ENCODE results near the gene EIF6. TPM values are rescaled to one million over a fixed set of nuclear protein-coding genes. Genes with fewer than 3 reads are reported as not detected.

Gene EIF6
- total RNA-seq, 1 donor from 2014 or later = 109 TPM

GRCh38 chr20:35320396-35321126 lies 36.0 kb upstream of the EIF6 start:
- Mint-ChIP-seq H3K27me3 (no peaks in the 10 kb centered on the region), H3K4me1 (ENCODE audit: low read depth) (peaks cover 17% of the 10 kb centered on the region), H3K9me3 (ENCODE audit: low read depth) (no peaks in the 10 kb centered on the region), H3K4me3 (ENCODE audit: low read depth) (no peak overlapping the region), H3K27ac (peak overlapping the region; percentile 64), H3K36me3 (ENCODE audit: insufficient read depth) (peaks cover 4% of the 10 kb centered on the region)
- DNase-seq (ENCODE audit: low spot score, unreplicated experiment) = no peak
- TF ChIP-seq CTCF (IDR thresholded peaks at IDR 0.05; ENCODE audit: unreplicated experiment) = no peak

- Mint-ChIP-seq H3K36me3 (ENCODE audit: insufficient read depth) (no peaks in the 10 kb centered on the region), H3K4me1 (ENCODE audit: low read depth) (peaks cover 17% of the 10 kb centered on the region), H3K4me3 (ENCODE audit: low read depth) (no peak overlapping the region), H3K27ac (peak overlapping the region; percentile 9), H3K9me3 (ENCODE audit: low read depth) (no peaks in the 10 kb centered on the region), H3K27me3 (no peaks in the 10 kb centered on the region)
- DNase-seq (ENCODE audit: low spot score, unreplicated experiment) = no peak
- no peak for TF ChIP-seq CTCF (IDR thresholded peaks at IDR 0.05; ENCODE audit: unreplicated experiment)
These were observed 35.3 kb upstream of the EIF6 start for GRCh38 chr20:35319871-35320197.

GRCh38 chr20:35319192-35319870 lies 34.8 kb upstream of the EIF6 start:
- TF ChIP-seq CTCF (IDR thresholded peaks at IDR 0.05; ENCODE audit: unreplicated experiment) = no peak
- Mint-ChIP-seq H3K27me3 (no peaks in the 10 kb centered on the region), H3K27ac (peak overlapping the region; percentile 79), H3K9me3 (ENCODE audit: low read depth) (no peaks in the 10 kb centered on the region), H3K4me1 (ENCODE audit: low read depth) (peaks cover 17% of the 10 kb centered on the region), H3K36me3 (ENCODE audit: insufficient read depth) (no peaks in the 10 kb centered on the region), H3K4me3 (ENCODE audit: low read depth) (no peak overlapping the region)
- no peak for DNase-seq (ENCODE audit: low spot score, unreplicated experiment)

GRCh38 chr20:35318502-35319157 lies 34.1 kb upstream of the EIF6 start:
- no peaks in the 10 kb centered on the region for H3K36me3 Mint-ChIP-seq (ENCODE audit: insufficient read depth)
- no peak for TF ChIP-seq CTCF (IDR thresholded peaks at IDR 0.05; ENCODE audit: unreplicated experiment)
- no peaks in the 10 kb centered on the region for H3K27me3 Mint-ChIP-seq
- no peaks in the 10 kb centered on the region for H3K9me3 Mint-ChIP-seq (ENCODE audit: low read depth)
- H3K4me1 Mint-ChIP-seq (ENCODE audit: low read depth) = peaks cover 17% of the 10 kb centered on the region
- no peak overlapping the region for H3K4me3 Mint-ChIP-seq (ENCODE audit: low read depth)
- peak overlapping the region; percentile 79 for H3K27ac Mint-ChIP-seq
- DNase-seq (ENCODE audit: low spot score, unreplicated experiment) = no peak

- peaks cover 17% of the 10 kb centered on the region for H3K4me1 Mint-ChIP-seq (ENCODE audit: low read depth)
- no peak for DNase-seq (ENCODE audit: low spot score, unreplicated experiment)
- H3K36me3 Mint-ChIP-seq (ENCODE audit: insufficient read depth) = peaks cover 2% of the 10 kb centered on the region
- no peak overlapping the region for H3K4me3 Mint-ChIP-seq (ENCODE audit: low read depth)
- H3K9me3 Mint-ChIP-seq (ENCODE audit: low read depth) = no peaks in the 10 kb centered on the region
- TF ChIP-seq CTCF (IDR thresholded peaks at IDR 0.05; ENCODE audit: unreplicated experiment) = no peak
- no peak overlapping the region for H3K27ac Mint-ChIP-seq
- H3K27me3 Mint-ChIP-seq = no peaks in the 10 kb centered on the region
These were observed 33.0 kb upstream of the EIF6 start for GRCh38 chr20:35317416-35318210.
